Natural killer cell (primary cell): ENCODE measurements around the gene C19orf25. TPM values are rescaled to one million over a fixed set of nuclear protein-coding genes. Genes with fewer than 3 reads are reported as not detected.

Experiments
- ATAC-seq, 3 donors: fragments of 150-1000 bp in 2 of 3; fragments of 200-7000 bp in 1 of 3; cut with Tn5 transposase; 1 replicate in 1 of 3; 2 replicates in 2 of 3; pipeline ENCODE4 v1.10.0; 2021; ENCODE audit warnings: mild to moderate bottlenecking in 2 of 3, moderate library complexity in 2 of 3
- DNase-seq, 2 donors: peaks; one replicate each; pipeline versions ENCODE4 v3.0.0 to v3.0.0-alpha.2; 2013 to 2021; ENCODE audit warnings: mixed read lengths in 1 of 2
- H3K27ac ChIP-seq: one replicate; pipeline ENCODE4 v1.5.1; 2013; ENCODE audit warnings: mild to moderate bottlenecking, low read length
- H3K27me3 ChIP-seq: one replicate; pipeline ENCODE4 v1.6.1; 2013; ENCODE audit warnings: low read length; ENCODE audit not compliant: control insufficient read depth, insufficient read depth
- H3K36me3 ChIP-seq: one replicate; pipeline ENCODE4 v1.6.1; 2013; ENCODE audit warnings: low read length; ENCODE audit not compliant: control insufficient read depth, insufficient read depth
- H3K4me1 ChIP-seq: one replicate; pipeline ENCODE4 v1.6.1; 2013; ENCODE audit warnings: low read length; ENCODE audit not compliant: control insufficient read depth, insufficient read depth
- H3K4me3 ChIP-seq: one replicate; pipeline ENCODE4 v1.5.1; 2013; ENCODE audit warnings: low read length
- H3K9me3 ChIP-seq: one replicate; pipeline ENCODE4 v1.6.1; 2013; ENCODE audit warnings: low read length; ENCODE audit not compliant: control insufficient read depth, insufficient read depth
- H3K27ac Mint-ChIP-seq, 2 donors: one replicate each; pipeline ENCODE4 v1.8.0; 2022; ENCODE audit warnings: mild to moderate bottlenecking in 2 of 2, mixed read lengths in 2 of 2, moderate library complexity in 1 of 2
- H3K27me3 Mint-ChIP-seq, 2 donors: one replicate each; pipeline ENCODE4 v1.8.0; 2022; ENCODE audit warnings: low read depth in 2 of 2, mixed read lengths in 2 of 2
- H3K36me3 Mint-ChIP-seq: one replicate; pipeline ENCODE4 v1.8.0; 2022; ENCODE audit warnings: mixed read lengths
- H3K4me1 Mint-ChIP-seq, 2 donors: one replicate each; pipeline ENCODE4 v1.8.0; 2022; ENCODE audit warnings: mixed read lengths in 2 of 2
- H3K4me3 Mint-ChIP-seq: one replicate; pipeline ENCODE4 v1.8.0; 2022; ENCODE audit warnings: mild to moderate bottlenecking, moderate library complexity, mixed read lengths
- H3K9me3 Mint-ChIP-seq, 2 donors: one replicate each; pipeline ENCODE4 v1.8.0; 2022; ENCODE audit warnings: mixed read lengths in 2 of 2
- CTCF ChIP-seq: fragments of 200-600 bp; IDR thresholded peaks from one replicate; pipeline ENCODE4 v1.8.0; 2022; ENCODE audit warnings: antibody characterized with exemption
- WGBS: methylation state at CpG from one replicate; pipeline ENCODE4 v1.1.7; 2013; ENCODE audit warnings: missing lambda C conversion rate; ENCODE audit not compliant: insufficient coverage; 5-methylcytosine and 5-hydroxymethylcytosine counted together
- intact Hi-C: fragments of 100-400 bp; cut with micrococcal nuclease; formaldehyde crosslinking; loops from one replicate; pipeline ENCODE4 v1.14.2; 2022
- total RNA-seq, 4 donors: library from RNA; stranded (reverse); fragments of 120-200 nt in 1 of 4; gene quantifications; one replicate each; pipeline versions ENCODE4 v1.2.3 to v1.2.4, GENCODE V29; 2013 to 2022

C19orf25 gene
- total RNA-seq, 3 donors from 2014 or later (not counting 1 experiment from before 2014, with no cell fraction given): 30.2 to 42.2 (median 34.3) TPM

GRCh38 chr19:1423436-1424191, 55.4 kb downstream of the C19orf25 start:
- no peaks in the 10 kb centered on the region for H3K27me3 Mint-ChIP-seq
- Histone ChIP-seq H3K27ac (no peak overlapping the region), H3K4me1 (no peaks in the 10 kb centered on the region), H3K4me3 (no peak overlapping the region), H3K27me3 (no peaks in the 10 kb centered on the region), H3K36me3 (peaks cover 70% of the 10 kb centered on the region), H3K9me3 (no peaks in the 10 kb centered on the region)
- peaks cover 7 to 10% of the 10 kb centered on the region in 2 donors for H3K4me1 Mint-ChIP-seq
- no peaks in the 10 kb centered on the region for H3K9me3 Mint-ChIP-seq
- TF ChIP-seq CTCF: no peak
- H3K27ac Mint-ChIP-seq: peak overlapping the region in 1 of 2 donors; percentile 52
- no peak overlapping the region for H3K4me3 Mint-ChIP-seq
- H3K36me3 Mint-ChIP-seq: peaks cover 5% of the 10 kb centered on the region
- DNase-seq (no peak), ATAC-seq (peak in 1 of 3 donors; percentile 23)
- intact Hi-C loops: no loop called here
- 97% methylated on average over 40 of the region's 40 CpGs for WGBS

Other genes with a start within 250 kb of the C19orf25 start
- gene CBARP, start 241.2 kb downstream of the C19orf25 start, total RNA-seq: under 1 TPM in 2 of 3 donors, not detected in 1; 0.14 to 0.41 TPM
- 100 to 1,000 TPM in 2 of 3 donors, 10 to 100 TPM in 1; 88.6 to 119 (median 104) TPM for gene ATP5F1D, start 237.5 kb downstream of the C19orf25 start, total RNA-seq
- gene MIDN, start 230.6 kb downstream of the C19orf25 start, total RNA-seq: 100 to 1,000 TPM; 296 to 367 (median 314) TPM
- 100 to 1,000 TPM; 410 to 454 (median 440) TPM for gene CIRBP, start 209.9 kb downstream of the C19orf25 start, total RNA-seq
- gene FAM174C, start 203.7 kb downstream of the C19orf25 start, total RNA-seq: 10 to 100 TPM; 26.6 to 33.4 (median 27.1) TPM
- not detected for gene EFNA2, start 193.3 kb downstream of the C19orf25 start, total RNA-seq
- 10 to 100 TPM; 60.8 to 67.9 (median 66.6) TPM for gene NDUFS7, start 95.3 kb downstream of the C19orf25 start, total RNA-seq
- gene GAMT, start 77.7 kb downstream of the C19orf25 start, total RNA-seq: 1 to 10 TPM; 5.1 to 7.5 (median 7.1) TPM
- gene DAZAP1, start 71.6 kb downstream of the C19orf25 start, total RNA-seq: 100 to 1,000 TPM; 166 to 207 (median 170) TPM
- 100 to 1,000 TPM; 731 to 872 (median 837) TPM for gene RPS15, start 40.8 kb downstream of the C19orf25 start, total RNA-seq
- gene APC2, start 29.1 kb downstream of the C19orf25 start, total RNA-seq: under 1 TPM; 0.14 to 0.58 (median 0.27) TPM
- gene PCSK4, start 11.1 kb upstream of the C19orf25 start, total RNA-seq: 1 to 10 TPM; 4.1 to 6.0 (median 5.3) TPM
- 1 to 10 TPM; 3.9 to 5.0 (median 4.3) TPM for gene REEP6, start 12.0 kb upstream of the C19orf25 start, total RNA-seq
- gene ADAMTSL5, start 33.8 kb upstream of the C19orf25 start, total RNA-seq: 1 to 10 TPM in 2 of 3 donors, under 1 TPM in 1; 0.70 to 2.5 (median 1.0) TPM
- not detected for gene PLK5, start 44.9 kb upstream of the C19orf25 start, total RNA-seq
- 1 to 10 TPM; 4.2 to 6.9 (median 4.4) TPM for gene MEX3D, start 89.1 kb upstream of the C19orf25 start, total RNA-seq
- gene MBD3, start 113.7 kb upstream of the C19orf25 start, total RNA-seq: 10 to 100 TPM; 55.9 to 66.7 (median 59.0) TPM
- gene UQCR11, start 126.2 kb upstream of the C19orf25 start, total RNA-seq: 100 to 1,000 TPM in 1 of 3 donors, 10 to 100 TPM in 2; 91.2 to 142 (median 99.1) TPM
- 10 to 100 TPM; 54.5 to 72.2 (median 64.3) TPM for gene TCF3, start 173.4 kb upstream of the C19orf25 start, total RNA-seq